K562 (cell line): ENCODE data around the gene ERG28. TPM values are rescaled to one million over a fixed set of nuclear protein-coding genes. Genes with fewer than 3 reads are reported as not detected.

ENCODE experiments used
- ATAC-seq: fragments of 200-7000 bp; cut with Tn5 transposase; 3 replicates; pipeline ENCODE4 v1.9.1; 2020; ENCODE audit warnings: moderate library complexity
- BruUV-seq: library from RNA; stranded (reverse); fragments of 400-500 nt; replicated peaks from 2 replicates; lab custom pipeline; 2021; lab: Mats Ljungman, UMichigan
- CTCF ChIA-PET: fragments of 300-600 bp; formaldehyde crosslinking; extraction: SDS; loops from one replicate; lab custom pipeline; 2021; ENCODE audit warnings: low intra/inter-chr PET ratio; lab: Yijun Ruan, JAX
- POLR2A ChIA-PET: fragments of 300-600, 350-650 bp; sonication (Branson Sonifier 250); formaldehyde crosslinking; extraction: SDS; loops from one replicate; lab custom pipeline; 2021; ENCODE audit warnings: antibody characterized with exemption, inconsistent platforms; lab: Yijun Ruan, JAX
- DNase-seq, 4 experiments: peaks; one replicate each; pipeline versions ENCODE4 v3.0.0 to v3.0.0-alpha.2; 2011 to 2018; ENCODE audit warnings: low spot score in 3 of 4, mixed read lengths in 3 of 4; ENCODE audit errors: extremely low read depth in 1 of 4
- FAIRE-seq: peaks from 2 replicates; lab custom pipeline; 2011; peaks lifted over from hg19 to GRCh38; lab: Jason Lieb, UNC
- H2AFZ ChIP-seq: 2 replicates; pipeline ENCODE4 v1.6.0; 2011; ENCODE audit warnings: low read depth, low read length, control low read depth, inconsistent platforms
- H3K27ac ChIP-seq: fragments of 200-600 bp; 3 replicates; pipeline ENCODE4 v1.8.0; 2011; ENCODE audit warnings: low read depth, mild to moderate bottlenecking, control low read depth, inconsistent platforms, low read length, moderate library complexity, mixed read lengths; ENCODE audit errors: extremely low read depth
- H3K27me3 ChIP-seq, 2 experiments: fragments of 300-600 bp in 1 of 2; 2 replicates in 1 of 2; 3 replicates in 1 of 2; pipeline versions ENCODE4 v1.6.0 to v1.8.0; 2011; ENCODE audit warnings: inconsistent platforms in 2 of 2, low read length in 2 of 2, mild to moderate bottlenecking in 1 of 2, mixed read lengths in 1 of 2, moderate library complexity in 1 of 2; ENCODE audit not compliant: control insufficient read depth in 2 of 2, insufficient read depth in 2 of 2
- H3K36me3 ChIP-seq: fragments of 300-600 bp; 3 replicates; pipeline ENCODE4 v1.8.0; 2011; ENCODE audit warnings: mild to moderate bottlenecking, low read length, inconsistent platforms; ENCODE audit not compliant: control insufficient read depth, insufficient read depth
- H3K4me1 ChIP-seq, 2 experiments: fragments of 200-600 bp in 1 of 2; replicated peaks in 1 of 2; 2 replicates in 1 of 2; 3 replicates in 1 of 2; pipeline versions ENCODE4 v1.5.1 to v1.8.0; 2011; ENCODE audit warnings: inconsistent platforms in 2 of 2, low read length in 2 of 2, mild to moderate bottlenecking in 1 of 2, mixed read lengths in 1 of 2, moderate library complexity in 1 of 2; ENCODE audit not compliant: control insufficient read depth in 2 of 2, insufficient read depth in 2 of 2
- H3K4me2 ChIP-seq: 2 replicates; pipeline ENCODE4 v1.6.1; 2011; ENCODE audit warnings: low read length, control low read depth, inconsistent platforms, mixed read lengths; ENCODE audit not compliant: insufficient read depth
- H3K4me3 ChIP-seq: fragments of 200-600 bp; sonication (generic), shearing (Covaris generic); 2 replicates; pipeline ENCODE4 v1.5.1; 2016; ENCODE audit warnings: control low read depth, inconsistent platforms
- H3K79me2 ChIP-seq: fragments of 200-600 bp; 3 replicates; pipeline ENCODE4 v1.8.0; 2011; ENCODE audit warnings: low read length, inconsistent platforms; ENCODE audit not compliant: control insufficient read depth, insufficient read depth
- H3K9ac ChIP-seq, 2 experiments: 2 replicates each; pipeline versions ENCODE4 v1.6.0 to v1.6.1; 2011; ENCODE audit warnings: low read depth in 2 of 2, low read length in 2 of 2, control low read depth in 1 of 2, inconsistent platforms in 1 of 2, mild to moderate bottlenecking in 1 of 2, mixed read lengths in 1 of 2; ENCODE audit not compliant: insufficient read depth in 1 of 2
- H3K9me1 ChIP-seq: one replicate; pipeline ENCODE4 v1.6.0; 2011; ENCODE audit warnings: inconsistent platforms, mild to moderate bottlenecking, low read length, moderate library complexity; ENCODE audit not compliant: control insufficient read depth, insufficient read depth
- H3K9me3 ChIP-seq: replicated peaks from 2 replicates; pipeline ENCODE4 v1.5.1; 2011; ENCODE audit warnings: low read depth, low read length, inconsistent platforms; ENCODE audit not compliant: control insufficient read depth, insufficient read depth
- H4K20me1 ChIP-seq: replicated peaks from 2 replicates; pipeline ENCODE4 v1.6.1; 2011; ENCODE audit warnings: low read length, inconsistent platforms, mixed read lengths; ENCODE audit not compliant: control insufficient read depth, insufficient read depth
- HBP1 ChIP-seq: fragments of 450-650 bp; formaldehyde crosslinking; IDR thresholded peaks from 2 replicates; pipeline ENCODE4 v1.4.0; 2022; ENCODE audit warnings: missing genetic modification characterization
- NCOA2 ChIP-seq, 2 experiments: fragments of 450-650 bp; IDR thresholded peaks; 2 replicates each; pipeline ENCODE4 v1.6.1; 2018; ENCODE audit warnings: mild to moderate bottlenecking in 2 of 2, moderate library complexity in 1 of 2; ENCODE audit not compliant: partially characterized antibody in 2 of 2
- NCOA6 ChIP-seq: fragments of 450-650 bp; IDR thresholded peaks from 2 replicates; pipeline ENCODE4 v1.6.1; 2017; ENCODE audit warnings: mild to moderate bottlenecking
- NR3C1 ChIP-seq: sonication (generic); formaldehyde crosslinking; IDR thresholded peaks from 2 replicates; pipeline ENCODE4 v1.8.1; 2022; ENCODE audit warnings: missing genetic modification reagents
- RFX7 ChIP-seq: fragments of 250-450 bp; sonication (Bioruptor Pico); IDR thresholded peaks from 2 replicates; pipeline ENCODE4 v1.5.1; 2021; ENCODE audit warnings: mild to moderate bottlenecking
- SRSF1 ChIP-seq: fragments of 200-400 bp; formaldehyde crosslinking; IDR thresholded peaks from 2 replicates; pipeline ENCODE4 v1.6.1; 2017; ENCODE audit warnings: mild to moderate bottlenecking, low read depth, low read length, moderate library complexity
- YBX1 ChIP-seq: fragments of 450-650 bp; IDR thresholded peaks from 2 replicates; pipeline ENCODE4 v1.7.1; 2016; ENCODE audit warnings: mild to moderate bottlenecking
- ZNF175 ChIP-seq: fragments of 200-800 bp; sonication (Bioruptor generic); IDR thresholded peaks from 2 replicates; pipeline ENCODE4 v1.6.1; 2016; ENCODE audit warnings: low read depth, mild to moderate bottlenecking, missing genetic modification characterization, missing compliant biosample characterization
- ZNF408 ChIP-seq: fragments of 250-450 bp; sonication (Bioruptor Pico); IDR thresholded peaks from 2 replicates; pipeline ENCODE4 v1.4.0; 2020; ENCODE audit warnings: low read depth, mild to moderate bottlenecking, moderate library complexity
- ZNF511 ChIP-seq: sonication (generic); formaldehyde crosslinking; IDR thresholded peaks from 2 replicates; pipeline ENCODE4 v1.8.0; 2022; ENCODE audit warnings: mild to moderate bottlenecking, missing genetic modification reagents
- WGBS: fragments of 100-300 bp; shearing (Covaris generic); methylation state at CpG from one replicate; pipeline ENCODE4 v1.1.6; 2016; ENCODE audit warnings: low coverage, mixed read lengths; ENCODE audit not compliant: insufficient coverage; ENCODE audit errors: missing lambda C conversion rate; 5-methylcytosine and 5-hydroxymethylcytosine counted together
- in situ Hi-C: fragments of 300-500 bp; cut with MboI; formaldehyde crosslinking; loops from 4 replicates; pipeline ENCODE4 v1.15.0; 2018; ENCODE audit warnings: inconsistent platforms, mixed read lengths
- intact Hi-C: fragments of 100-400 bp; cut with micrococcal nuclease; formaldehyde crosslinking; loops from 2 replicates; pipeline ENCODE4 v1.14.2; 2022
- polyA plus RNA-seq, 8 experiments: library from polyadenylated mRNA; depleted of rRNA in 4 of 8; stranded (reverse) in 5 of 8; unstranded in 3 of 8; fragments of >200 nt; fragmentation: Nextera tagmentation in 2 of 8; fragmentation: Illumina TruSeq in 1 of 8; extraction: Ambion mirVana in 2 of 8; extraction: Trizol in 1 of 8; gene quantifications; 2 replicates each; pipeline versions ENCODE4 v1.2.1 to v1.2.3, GENCODE V29; 2011 to 2014; ENCODE audit warnings: inconsistent platforms in 1 of 8, missing spikeins in 1 of 8
- total RNA-seq, 7 experiments: library from RNA; depleted of rRNA in 6 of 7; stranded (reverse); fragments of >200 nt in 6 of 7; fragmentation: Illumina TruSeq in 2 of 7; extraction: Trizol in 2 of 7; gene quantifications; 2 replicates each; pipeline versions ENCODE4 v1.2.1 to v1.2.3, GENCODE V29; 2011 to 2021; ENCODE audit warnings: low replicate concordance in 1 of 7
- TF ChIP-seq, protein P1 (sequence below): fragments of 450-650 bp; IDR thresholded peaks from 2 replicates; pipeline ENCODE4 v1.6.1; 2016

The ERG28 gene
- total and polyA plus RNA-seq, 9 of the 15 experiments (the other 6 are each of a cell fraction or from before 2014, with no cell fraction given), result 3.1 to 34.2 (median 14.2) TPM

DNA sequence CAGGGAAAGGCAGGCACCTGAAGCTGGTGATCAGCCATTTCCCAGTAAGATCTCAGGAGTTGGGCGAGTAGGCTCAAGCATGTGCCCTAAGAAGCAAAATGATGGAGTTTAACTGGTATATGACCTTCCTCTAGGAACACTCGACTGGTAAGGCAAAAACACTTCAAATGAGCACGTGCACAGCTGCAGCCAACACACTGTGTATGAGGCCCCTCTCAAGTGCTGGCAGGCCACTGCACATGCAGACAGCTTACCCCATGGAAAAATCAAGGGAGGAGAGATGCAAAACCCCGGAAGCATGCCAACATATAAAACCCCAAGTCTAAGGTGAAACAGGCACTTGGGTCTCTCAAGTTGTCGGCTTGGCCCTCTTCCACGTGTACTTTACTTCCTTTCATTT, 39.6 kb upstream of the ERG28 start:
- in situ Hi-C loops (loop anchor here (25.0 kb wide), 1 partner anchor 687 kb away; the partner anchor contains the start of gene ESRRB), intact Hi-C loops (loop anchor here (10.0 kb wide), 1 partner anchor 685 kb away; no protein-coding TSS in a partner anchor)
- Histone ChIP-seq H3K4me1 (no peaks in the 10 kb centered on the region), H4K20me1 (no peaks in the 10 kb centered on the region), H3K4me3 (no peak overlapping the region), H3K9me1 (no peaks in the 10 kb centered on the region), H3K4me2 (no peak overlapping the region), H2AFZ (no peak overlapping the region), H3K36me3 (peaks cover 13% of the 10 kb centered on the region; the same call in 1 of the 3 replicates), H3K9me3 (no peaks in the 10 kb centered on the region), H3K27me3 (no peaks in the 10 kb centered on the region), H3K79me2 (no peaks in the 10 kb centered on the region), H3K27ac (no peak overlapping the region), H3K9ac (no peak overlapping the region)
- ChIA-PET POLR2A (no interaction called here), CTCF (interaction anchor here (0.6 kb wide), 1 partner anchor 56 kb away, joined by 3 read pairs; no protein-coding TSS in a partner anchor)
- ATAC-seq, result no peak
- no peak for TF ChIP-seq SRSF1
- TF ChIP-seq ZNF511 (CRISPR knock-in tag), result no peak
- no peak for TF ChIP-seq ZNF408 (CRISPR knock-in tag)
- no peak for TF ChIP-seq YBX1
- TF ChIP-seq NCOA2 (IDR thresholded peaks at IDR 0.05; ENCODE audit: partially characterized antibody in 2 of 2), result no peak
- TF ChIP-seq, protein P1, sequence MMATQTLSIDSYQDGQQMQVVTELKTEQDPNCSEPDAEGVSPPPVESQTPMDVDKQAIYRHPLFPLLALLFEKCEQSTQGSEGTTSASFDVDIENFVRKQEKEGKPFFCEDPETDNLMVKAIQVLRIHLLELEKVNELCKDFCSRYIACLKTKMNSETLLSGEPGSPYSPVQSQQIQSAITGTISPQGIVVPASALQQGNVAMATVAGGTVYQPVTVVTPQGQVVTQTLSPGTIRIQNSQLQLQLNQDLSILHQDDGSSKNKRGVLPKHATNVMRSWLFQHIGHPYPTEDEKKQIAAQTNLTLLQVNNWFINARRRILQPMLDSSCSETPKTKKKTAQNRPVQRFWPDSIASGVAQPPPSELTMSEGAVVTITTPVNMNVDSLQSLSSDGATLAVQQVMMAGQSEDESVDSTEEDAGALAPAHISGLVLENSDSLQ, result no peak
- TF ChIP-seq HBP1, result no peak
- no peak for TF ChIP-seq NCOA6
- no peak for TF ChIP-seq ZNF175
- no peak for TF ChIP-seq NR3C1
- no peak for TF ChIP-seq RFX7
- WGBS, result 71% methylated on average over 6 of the region's 6 CpGs
- no peak for DNase-seq
- BruUV-seq, result no TSS peak
- no peak for FAIRE-seq
